ENCODE results near the gene ALPK3.

Gene ALPK3

DNA sequence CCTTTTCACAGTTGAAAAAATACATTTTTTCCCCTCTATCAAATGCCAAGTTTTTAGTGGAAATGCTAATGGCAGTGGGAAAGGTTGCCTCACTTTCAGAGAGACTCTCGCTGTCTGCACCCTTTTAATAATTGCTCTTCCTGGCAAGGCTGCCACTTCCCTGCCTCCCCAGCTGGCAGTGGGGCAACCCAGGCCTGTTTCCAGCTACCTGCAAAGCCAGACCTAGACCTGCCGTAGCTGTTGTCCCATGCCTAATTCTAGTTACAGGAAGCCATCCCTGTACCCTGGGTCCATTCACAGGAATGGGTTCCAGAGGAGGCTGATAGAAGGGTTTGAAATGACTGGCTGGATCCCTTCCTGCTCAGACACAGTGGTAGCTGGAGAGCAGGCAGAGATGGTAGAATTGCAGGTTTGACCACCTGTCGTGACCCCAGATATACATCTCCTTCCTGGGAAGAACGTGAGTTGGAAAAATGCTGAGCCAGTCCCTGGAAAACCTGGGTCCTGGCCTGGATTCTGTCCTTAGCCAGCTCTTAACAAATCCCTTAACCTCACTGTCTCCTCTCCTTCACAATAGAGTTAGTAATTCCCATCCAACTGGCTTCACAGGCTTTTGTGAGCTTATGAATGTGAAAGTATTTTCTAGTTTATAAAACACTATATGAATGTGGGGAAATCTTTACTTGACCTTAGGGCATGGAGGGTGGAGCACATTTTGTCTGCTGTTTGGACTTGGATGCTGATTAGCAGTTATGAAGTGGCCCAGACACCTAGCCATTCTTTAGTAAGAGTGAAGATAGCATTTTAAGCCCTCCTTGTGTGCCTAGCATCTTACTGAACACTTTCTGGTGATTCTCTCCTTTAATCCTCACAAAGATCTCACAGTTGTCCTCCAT, 12.9 kb upstream of the ALPK3 start:
- no peak overlapping the region for H3K4me3 ChIP-seq (ENCODE audit: control insufficient read depth, low read depth, low read length)
- DNase-seq (ENCODE audit: low read depth): no peak
- TF ChIP-seq, protein P1, sequence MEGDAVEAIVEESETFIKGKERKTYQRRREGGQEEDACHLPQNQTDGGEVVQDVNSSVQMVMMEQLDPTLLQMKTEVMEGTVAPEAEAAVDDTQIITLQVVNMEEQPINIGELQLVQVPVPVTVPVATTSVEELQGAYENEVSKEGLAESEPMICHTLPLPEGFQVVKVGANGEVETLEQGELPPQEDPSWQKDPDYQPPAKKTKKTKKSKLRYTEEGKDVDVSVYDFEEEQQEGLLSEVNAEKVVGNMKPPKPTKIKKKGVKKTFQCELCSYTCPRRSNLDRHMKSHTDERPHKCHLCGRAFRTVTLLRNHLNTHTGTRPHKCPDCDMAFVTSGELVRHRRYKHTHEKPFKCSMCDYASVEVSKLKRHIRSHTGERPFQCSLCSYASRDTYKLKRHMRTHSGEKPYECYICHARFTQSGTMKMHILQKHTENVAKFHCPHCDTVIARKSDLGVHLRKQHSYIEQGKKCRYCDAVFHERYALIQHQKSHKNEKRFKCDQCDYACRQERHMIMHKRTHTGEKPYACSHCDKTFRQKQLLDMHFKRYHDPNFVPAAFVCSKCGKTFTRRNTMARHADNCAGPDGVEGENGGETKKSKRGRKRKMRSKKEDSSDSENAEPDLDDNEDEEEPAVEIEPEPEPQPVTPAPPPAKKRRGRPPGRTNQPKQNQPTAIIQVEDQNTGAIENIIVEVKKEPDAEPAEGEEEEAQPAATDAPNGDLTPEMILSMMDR (IDR thresholded peaks at IDR 0.05; ENCODE audit: control insufficient read depth, insufficient read depth, low read depth, low read length, missing control alignments): no peak

GRCh38 chr15:84805221-84805620, 11.9 kb upstream of the ALPK3 start:
- no peak for DNase-seq (ENCODE audit: low read depth)
- H3K4me3 ChIP-seq (ENCODE audit: control insufficient read depth, low read depth, low read length): no peak overlapping the region
- TF ChIP-seq, protein P1 (IDR thresholded peaks at IDR 0.05; ENCODE audit: control insufficient read depth, insufficient read depth, low read depth, low read length, missing control alignments): no peak

DNA sequence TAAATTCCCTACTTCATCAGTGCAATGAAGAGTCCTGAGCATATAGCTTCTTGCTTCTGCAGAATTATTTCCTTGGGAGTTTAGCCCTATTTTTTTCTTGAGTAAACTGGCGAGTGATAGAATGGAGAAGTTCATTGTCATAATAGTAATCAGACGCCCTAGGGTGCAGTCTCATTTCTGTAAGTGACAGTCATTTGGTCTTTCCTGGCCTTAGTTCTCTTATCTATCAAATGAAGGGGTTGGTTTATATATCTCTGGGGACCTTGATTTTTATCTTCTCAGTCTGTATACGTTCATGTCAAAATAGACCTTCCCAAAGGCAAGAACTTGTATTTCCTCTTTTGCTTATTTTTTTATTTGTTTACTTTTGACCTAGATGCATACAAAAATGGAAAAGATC, 9.9 kb upstream of the ALPK3 start:
- no peak for DNase-seq (ENCODE audit: low read depth)
- TF ChIP-seq, protein P1 (IDR thresholded peaks at IDR 0.05; ENCODE audit: control insufficient read depth, insufficient read depth, low read depth, low read length, missing control alignments): no peak
- H3K4me3 ChIP-seq (ENCODE audit: control insufficient read depth, low read depth, low read length): no peak overlapping the region

DNA sequence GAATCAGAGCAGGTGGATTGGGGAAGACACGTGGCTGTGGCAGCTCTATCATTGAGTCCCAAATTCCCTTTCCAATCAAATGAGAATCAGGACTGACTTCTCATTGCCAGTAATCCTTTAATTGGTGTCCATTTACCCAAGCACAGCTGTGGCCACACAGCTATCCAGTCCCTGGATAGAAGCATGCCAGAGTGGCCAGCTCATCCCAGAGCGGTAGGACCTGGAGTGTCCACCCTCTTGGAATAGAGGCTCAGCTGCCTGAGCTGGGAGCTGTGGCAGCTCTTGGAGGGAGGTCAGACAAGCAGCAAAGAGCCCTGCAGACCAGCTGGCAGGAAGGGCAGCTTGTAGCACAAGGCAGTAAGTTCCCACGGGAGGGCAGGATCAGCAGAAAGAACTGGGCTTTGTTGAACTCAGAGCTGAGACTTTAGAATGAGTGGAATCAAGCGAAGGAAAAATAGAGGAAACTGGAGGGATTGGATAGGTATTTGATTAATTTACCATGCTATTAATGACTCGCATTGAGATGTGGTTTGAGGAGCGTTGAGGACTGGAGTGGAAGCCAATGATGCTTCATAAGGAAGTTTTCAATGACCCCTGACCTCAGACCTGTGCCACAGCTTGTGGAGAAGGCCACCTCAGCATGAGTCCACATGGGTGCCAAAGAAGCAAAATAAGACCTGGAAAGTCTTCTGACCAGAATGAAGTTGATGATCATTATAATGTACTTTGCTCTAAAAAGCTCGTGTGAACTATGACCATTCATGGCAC, 6.9 kb upstream of the ALPK3 start:
- no peak for DNase-seq (ENCODE audit: low read depth)
- H3K4me3 ChIP-seq (ENCODE audit: control insufficient read depth, low read depth, low read length): no peak overlapping the region
- TF ChIP-seq, protein P1 (IDR thresholded peaks at IDR 0.05; ENCODE audit: control insufficient read depth, insufficient read depth, low read depth, low read length, missing control alignments): no peak

DNA sequence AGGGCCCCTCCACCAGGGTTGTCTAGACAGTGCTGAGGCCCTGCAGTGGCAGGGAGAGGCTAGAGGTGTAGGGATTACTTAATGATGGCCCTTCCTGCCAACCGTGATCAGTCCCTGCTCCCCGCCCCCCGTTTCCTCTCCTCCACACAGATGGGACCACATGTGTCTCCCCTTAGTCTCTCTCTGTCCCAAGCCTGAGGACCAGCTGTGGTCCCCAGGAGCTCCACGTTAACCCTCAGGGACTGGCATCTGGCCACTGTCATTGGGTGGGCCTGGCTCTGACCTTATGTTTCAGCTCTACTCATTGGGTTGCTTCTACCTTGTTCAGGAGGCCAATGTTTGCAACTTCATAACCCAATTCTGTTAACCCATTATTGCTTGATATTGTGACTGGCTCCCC, 6.0 kb upstream of the ALPK3 start:
- DNase-seq (ENCODE audit: low read depth): no peak
- TF ChIP-seq, protein P1 (IDR thresholded peaks at IDR 0.05; ENCODE audit: control insufficient read depth, insufficient read depth, low read depth, low read length, missing control alignments): no peak
- H3K4me3 ChIP-seq (ENCODE audit: control insufficient read depth, low read depth, low read length): no peak overlapping the region

DNA sequence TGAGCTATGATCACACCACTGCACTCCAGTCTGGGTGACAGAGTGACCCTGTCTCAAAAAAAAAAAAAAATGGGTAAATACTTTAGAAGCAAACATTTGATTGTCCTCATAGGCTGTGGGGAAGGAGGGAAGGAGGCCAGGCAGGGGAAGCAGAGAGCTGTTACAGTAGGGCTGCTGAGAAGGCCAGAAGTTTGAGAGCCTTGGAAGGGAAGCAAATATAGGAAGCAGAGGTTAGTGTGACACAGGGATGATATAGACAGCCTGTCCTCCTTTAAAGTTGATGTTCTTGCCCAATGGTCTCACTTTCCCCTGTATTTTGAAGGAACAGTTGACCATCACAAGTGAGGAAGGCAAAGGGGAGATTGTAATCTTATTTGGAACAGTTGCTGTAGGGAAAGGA, 5.3 kb upstream of the ALPK3 start:
- TF ChIP-seq, protein P1 (IDR thresholded peaks at IDR 0.05; ENCODE audit: control insufficient read depth, insufficient read depth, low read depth, low read length, missing control alignments): no peak
- H3K4me3 ChIP-seq (ENCODE audit: control insufficient read depth, low read depth, low read length): no peak overlapping the region
- DNase-seq (ENCODE audit: low read depth): no peak

Data from AG09309 (cell line).